Activated T-cell treated with anti-CD3 and anti-CD28 coated beads for 24 hours (primary cell): ENCODE data around the gene FAM209B.
"Not testable (repeated sequence)": the region's sequence is repeated elsewhere in the genome, so short reads cannot be mapped to it uniquely, and the experiment has no call there.

Experiments
- DNase-seq: peaks from one replicate; pipeline ENCODE4 v3.0.0-alpha.2; 2020; ENCODE audit warnings: low read depth

FAM209B gene

GRCh38 chr20:56540415-56540814, 7.4 kb downstream of the FAM209B start:
- DNase-seq, result no peak

- DNase-seq, result no peak
Measured at GRCh38 chr20:56542489-56543030, 9.5 kb downstream of the FAM209B start.

- no peak for DNase-seq
Measured at GRCh38 chr20:56551571-56551970, 18.5 kb downstream of the FAM209B start.

GRCh38 chr20:56552911-56553629, 20.0 kb downstream of the FAM209B start:
- no peak for DNase-seq

GRCh38 chr20:56554869-56555268, 21.8 kb downstream of the FAM209B start:
- DNase-seq, result no peak

- DNase-seq, result no peak
Measured at GRCh38 chr20:56558968-56559367, 25.9 kb downstream of the FAM209B start.

- not testable (repeated sequence) for DNase-seq
Measured at GRCh38 chr20:56564526-56564925, 31.5 kb downstream of the FAM209B start.

GRCh38 chr20:56565511-56565910, 32.5 kb downstream of the FAM209B start:
- no peak for DNase-seq

GRCh38 chr20:56566621-56567020, 33.6 kb downstream of the FAM209B start:
- no peak for DNase-seq

GRCh38 chr20:56570832-56571231, 37.8 kb downstream of the FAM209B start:
- DNase-seq, result no peak

- no peak for DNase-seq
Measured at GRCh38 chr20:56572172-56572571, 39.1 kb downstream of the FAM209B start.

- no peak for DNase-seq
Measured at GRCh38 chr20:56573986-56574385, 40.9 kb downstream of the FAM209B start.

- no peak for DNase-seq
Measured at GRCh38 chr20:56574531-56575142, 41.6 kb downstream of the FAM209B start.

- no peak for DNase-seq
Measured at GRCh38 chr20:56575157-56575556, 42.1 kb downstream of the FAM209B start.

GRCh38 chr20:56575961-56576360, 42.9 kb downstream of the FAM209B start:
- no peak for DNase-seq

GRCh38 chr20:56579301-56579710, 46.3 kb downstream of the FAM209B start:
- DNase-seq, result no peak

GRCh38 chr20:56580226-56580625, 47.2 kb downstream of the FAM209B start:
- DNase-seq, result no peak

GRCh38 chr20:56581701-56582100, 48.7 kb downstream of the FAM209B start:
- no peak for DNase-seq

GRCh38 chr20:56582542-56582941, 49.5 kb downstream of the FAM209B start:
- DNase-seq, result no peak

- no peak for DNase-seq
Measured at GRCh38 chr20:56584916-56585315, 51.9 kb downstream of the FAM209B start.
